ENCODE data around the gene PRKCA. TPM values are rescaled to one million over a fixed set of nuclear protein-coding genes. Genes with fewer than 3 reads are reported as not detected.

Gene PRKCA
- total RNA-seq, 1 experiment from 2014 or later = 29.6 TPM

GRCh38 chr17:66397486-66397885, 95.1 kb downstream of the PRKCA start:
- Histone ChIP-seq H3K9me3 (no peaks in the 10 kb centered on the region; the same call in 1 of the 2 replicates), H3K27me3 (replicated peaks; ENCODE audit: control insufficient read depth, insufficient read depth, low read length) (no peaks in the 10 kb centered on the region), H3K36me3 (ENCODE audit: control insufficient read depth, insufficient read depth, low read length) (no peaks in the 10 kb centered on the region), H3K4me3 (ENCODE audit: low read depth, low read length) (no peak overlapping the region), H3K4me1 (no peaks in the 10 kb centered on the region; the same call in 1 of the 2 replicates)
- POLR2A ChIA-PET = no interaction called here
- no TSS peak for BruUV-seq (replicated peaks)
- H3K36me3 Mint-ChIP-seq (ENCODE audit: insufficient read depth, unreplicated experiment) = no peaks in the 10 kb centered on the region
- TF ChIP-seq CTCF (IDR thresholded peaks at IDR 0.05; ENCODE audit: insufficient read depth in 1 of 2, low read depth in 1 of 2, low read length in 1 of 2, severe bottlenecking in 1 of 2, unreplicated experiment in 1 of 2) = no peak
- intact Hi-C loops (cut with micrococcal nuclease; ENCODE audit: unreplicated experiment) = no loop called here
- no peaks in the 10 kb centered on the region for H3K27me3 Mint-ChIP-seq (ENCODE audit: insufficient read depth, unreplicated experiment)
- H3K27ac Mint-ChIP-seq (ENCODE audit: unreplicated experiment) = no peak overlapping the region
- CTCF ChIA-PET = no interaction called here
- no peak overlapping the region for H3K4me3 Mint-ChIP-seq (ENCODE audit: unreplicated experiment)
- H3K9me3 Mint-ChIP-seq (ENCODE audit: unreplicated experiment) = peaks cover 10% of the 10 kb centered on the region
- DNase-seq = no peak
- no peaks in the 10 kb centered on the region for H3K4me1 Mint-ChIP-seq (ENCODE audit: low read depth, unreplicated experiment)

- no peak for DNase-seq
- Mint-ChIP-seq H3K9me3 (ENCODE audit: unreplicated experiment) (peaks cover 10% of the 10 kb centered on the region), H3K4me3 (ENCODE audit: unreplicated experiment) (no peak overlapping the region), H3K36me3 (ENCODE audit: insufficient read depth, unreplicated experiment) (no peaks in the 10 kb centered on the region), H3K27me3 (ENCODE audit: insufficient read depth, unreplicated experiment) (no peaks in the 10 kb centered on the region), H3K4me1 (ENCODE audit: low read depth, unreplicated experiment) (no peaks in the 10 kb centered on the region), H3K27ac (ENCODE audit: unreplicated experiment) (no peak overlapping the region)
- Histone ChIP-seq H3K4me1 (no peaks in the 10 kb centered on the region; the same call in 1 of the 2 replicates), H3K4me3 (ENCODE audit: low read depth, low read length) (no peak overlapping the region), H3K9me3 (no peaks in the 10 kb centered on the region; the same call in 1 of the 2 replicates), H3K27me3 (replicated peaks; ENCODE audit: control insufficient read depth, insufficient read depth, low read length) (no peaks in the 10 kb centered on the region), H3K36me3 (ENCODE audit: control insufficient read depth, insufficient read depth, low read length) (no peaks in the 10 kb centered on the region)
- intact Hi-C loops (cut with micrococcal nuclease; ENCODE audit: unreplicated experiment) = no loop called here
- TF ChIP-seq CTCF (IDR thresholded peaks at IDR 0.05; ENCODE audit: insufficient read depth in 1 of 2, low read depth in 1 of 2, low read length in 1 of 2, severe bottlenecking in 1 of 2, unreplicated experiment in 1 of 2) = no peak
- CTCF ChIA-PET = no interaction called here
- POLR2A ChIA-PET = no interaction called here
- no TSS peak for BruUV-seq (replicated peaks)
Measured at GRCh38 chr17:66398059-66398458, 95.6 kb downstream of the PRKCA start.

GRCh38 chr17:66398617-66399016, 96.2 kb downstream of the PRKCA start:
- ChIA-PET POLR2A (no interaction called here), CTCF (no interaction called here)
- H3K4me3 ChIP-seq (ENCODE audit: low read depth, low read length) = no peak overlapping the region
- no peak for TF ChIP-seq CTCF (IDR thresholded peaks at IDR 0.05; ENCODE audit: insufficient read depth in 1 of 2, low read depth in 1 of 2, low read length in 1 of 2, severe bottlenecking in 1 of 2, unreplicated experiment in 1 of 2)
- no peaks in the 10 kb centered on the region for H3K36me3 Mint-ChIP-seq (ENCODE audit: insufficient read depth, unreplicated experiment)
- no peaks in the 10 kb centered on the region; the same call in 1 of the 2 replicates for H3K9me3 ChIP-seq
- no peak for DNase-seq
- no peak overlapping the region for H3K27ac Mint-ChIP-seq (ENCODE audit: unreplicated experiment)
- no peaks in the 10 kb centered on the region for H3K36me3 ChIP-seq (ENCODE audit: control insufficient read depth, insufficient read depth, low read length)
- H3K27me3 ChIP-seq (replicated peaks; ENCODE audit: control insufficient read depth, insufficient read depth, low read length) = no peaks in the 10 kb centered on the region
- H3K4me3 Mint-ChIP-seq (ENCODE audit: unreplicated experiment) = no peak overlapping the region
- intact Hi-C loops (cut with micrococcal nuclease; ENCODE audit: unreplicated experiment) = no loop called here
- no peaks in the 10 kb centered on the region for H3K4me1 Mint-ChIP-seq (ENCODE audit: low read depth, unreplicated experiment)
- H3K27me3 Mint-ChIP-seq (ENCODE audit: insufficient read depth, unreplicated experiment) = no peaks in the 10 kb centered on the region
- no TSS peak for BruUV-seq (replicated peaks)
- no peaks in the 10 kb centered on the region; the same call in 1 of the 2 replicates for H3K4me1 ChIP-seq
- H3K9me3 Mint-ChIP-seq (ENCODE audit: unreplicated experiment) = peaks cover 10% of the 10 kb centered on the region

Data from Caco-2 (cell line).